GM19239 (cell line): Measurements from ENCODE around the gene PRKG2.
"Not testable (repeated sequence)": the region's sequence is repeated elsewhere in the genome, so short reads cannot be mapped to it uniquely, and the experiment has no call there.

Source experiments
- DNase-seq: peaks from one replicate; pipeline ENCODE4 v3.0.0; 2011; ENCODE audit warnings: low spot score; ENCODE audit not compliant: insufficient read length
- FAIRE-seq: peaks from 2 replicates; lab custom pipeline; 2011; peaks lifted over from hg19 to GRCh38; lab: Jason Lieb, UNC

Gene PRKG2, protein sequence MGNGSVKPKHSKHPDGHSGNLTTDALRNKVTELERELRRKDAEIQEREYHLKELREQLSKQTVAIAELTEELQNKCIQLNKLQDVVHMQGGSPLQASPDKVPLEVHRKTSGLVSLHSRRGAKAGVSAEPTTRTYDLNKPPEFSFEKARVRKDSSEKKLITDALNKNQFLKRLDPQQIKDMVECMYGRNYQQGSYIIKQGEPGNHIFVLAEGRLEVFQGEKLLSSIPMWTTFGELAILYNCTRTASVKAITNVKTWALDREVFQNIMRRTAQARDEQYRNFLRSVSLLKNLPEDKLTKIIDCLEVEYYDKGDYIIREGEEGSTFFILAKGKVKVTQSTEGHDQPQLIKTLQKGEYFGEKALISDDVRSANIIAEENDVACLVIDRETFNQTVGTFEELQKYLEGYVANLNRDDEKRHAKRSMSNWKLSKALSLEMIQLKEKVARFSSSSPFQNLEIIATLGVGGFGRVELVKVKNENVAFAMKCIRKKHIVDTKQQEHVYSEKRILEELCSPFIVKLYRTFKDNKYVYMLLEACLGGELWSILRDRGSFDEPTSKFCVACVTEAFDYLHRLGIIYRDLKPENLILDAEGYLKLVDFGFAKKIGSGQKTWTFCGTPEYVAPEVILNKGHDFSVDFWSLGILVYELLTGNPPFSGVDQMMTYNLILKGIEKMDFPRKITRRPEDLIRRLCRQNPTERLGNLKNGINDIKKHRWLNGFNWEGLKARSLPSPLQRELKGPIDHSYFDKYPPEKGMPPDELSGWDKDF

DNA sequence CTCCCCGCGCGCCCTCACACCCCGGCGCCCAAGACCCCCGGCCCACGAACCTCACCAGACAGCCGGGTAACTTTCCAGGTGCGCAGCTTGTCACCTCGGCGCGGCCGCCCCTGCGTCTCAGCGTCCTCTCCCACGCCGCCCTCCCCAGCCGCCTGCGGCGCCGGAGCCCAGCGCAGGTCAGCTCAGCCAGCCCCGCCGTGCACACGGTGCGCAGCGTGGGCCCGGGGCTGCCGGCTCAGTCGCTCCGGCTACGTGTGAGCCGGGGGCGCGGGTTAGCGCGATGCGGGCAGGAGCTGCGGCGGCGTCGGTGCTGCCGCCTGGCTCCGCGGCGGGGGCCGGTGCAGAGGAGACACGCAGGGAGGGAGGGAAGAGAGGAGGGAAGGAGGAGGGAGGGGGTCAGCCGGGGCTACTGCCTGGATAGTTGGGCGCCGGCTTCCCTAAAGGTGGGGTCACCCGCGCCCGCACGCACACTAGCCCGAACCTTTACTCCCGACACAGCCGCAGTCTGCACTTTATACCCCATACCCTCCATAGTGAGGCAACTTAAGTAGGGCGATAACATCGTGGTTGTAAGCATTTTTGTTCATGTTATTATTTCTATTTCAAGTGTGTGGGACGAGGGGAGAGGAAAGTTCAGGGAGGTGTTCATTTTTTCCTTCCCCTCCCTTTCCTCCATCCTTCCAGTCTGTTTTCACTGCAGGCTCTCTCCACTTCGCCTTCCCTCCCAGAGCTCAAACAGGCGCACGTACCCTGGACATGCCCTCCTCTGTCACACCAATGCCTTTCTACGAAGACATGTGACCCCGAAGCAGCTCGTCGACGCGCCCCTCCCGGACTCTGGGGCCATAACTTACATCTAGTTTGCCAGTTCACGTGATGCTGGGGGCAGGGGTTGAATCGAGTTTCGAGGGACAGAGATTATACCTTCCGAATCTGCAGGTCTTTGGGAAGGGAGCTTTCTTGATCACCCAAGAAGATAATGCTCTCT lies at the start of gene PRKG2:
TSS of gene PRKG2 (minus strand) at position 342 of the 988 bp plus-strand sequence. CDS start 10,175 bp downstream, outside the sequence.
- no peak for DNase-seq
- FAIRE-seq = no peak

- DNase-seq (no peak), FAIRE-seq (no peak)
Observed at GRCh38 chr4:81260443-81261101, 45.5 kb upstream of the PRKG2 start.

DNA sequence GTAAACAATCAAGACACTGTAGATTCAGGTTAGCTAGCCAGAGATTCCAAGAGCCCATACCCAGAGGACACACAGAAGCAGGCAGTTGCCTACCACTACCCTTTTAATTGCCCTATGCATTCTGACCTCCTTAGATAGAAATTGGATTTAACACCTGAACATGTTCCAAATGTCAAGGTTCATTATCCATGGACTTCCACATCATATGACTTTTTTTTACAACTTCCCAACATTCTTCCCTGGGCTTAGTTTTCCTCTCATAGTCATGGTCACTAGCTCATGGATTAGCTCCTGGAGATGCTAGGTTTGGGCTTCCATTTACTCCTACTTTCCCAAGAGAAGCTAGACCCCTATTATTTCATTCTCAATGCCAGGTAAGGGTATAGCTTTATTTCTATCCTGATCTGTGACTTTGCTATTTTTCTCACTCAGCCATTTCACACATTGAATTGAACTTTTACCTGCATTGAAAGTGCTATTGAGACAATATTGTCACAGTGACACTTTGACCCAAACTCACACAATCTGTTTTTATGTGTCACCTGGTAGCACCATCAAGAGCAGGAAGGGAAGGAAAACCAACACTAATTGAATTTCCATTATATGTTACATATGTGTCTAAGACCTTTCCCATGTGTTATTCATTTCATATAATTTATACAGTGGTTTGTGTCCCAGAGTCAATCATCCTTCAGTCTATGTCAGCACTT lies 44.0 kb upstream of the PRKG2 start:
- DNase-seq (no peak), FAIRE-seq (no peak)

- FAIRE-seq (no peak), DNase-seq (no peak)
Observed at GRCh38 chr4:81257816-81258215, 42.8 kb upstream of the PRKG2 start.

GRCh38 chr4:81257021-81257420 lies 42.0 kb upstream of the PRKG2 start:
- DNase-seq (no peak), FAIRE-seq (no peak)

GRCh38 chr4:81256059-81256970 lies 41.3 kb upstream of the PRKG2 start:
- FAIRE-seq (no peak), DNase-seq (no peak)

DNA sequence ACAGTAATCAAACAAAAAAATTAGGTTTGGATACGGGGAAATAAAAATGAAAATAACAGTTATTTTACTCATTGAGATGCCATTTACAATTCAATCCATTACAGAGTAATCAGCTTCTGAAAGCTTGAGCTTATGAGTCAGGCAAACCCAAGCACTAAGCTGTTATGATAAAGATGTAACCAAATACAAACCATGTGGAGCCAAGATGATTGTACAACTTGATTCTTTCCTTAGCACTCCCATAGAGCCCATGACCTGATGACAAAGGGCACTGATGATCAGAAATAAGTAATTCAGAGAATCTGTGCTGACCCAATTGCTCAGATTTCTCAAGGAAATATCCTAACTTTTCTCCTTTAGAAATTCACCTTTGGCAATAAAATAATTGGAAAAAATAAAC lies 40.5 kb upstream of the PRKG2 start:
- DNase-seq (no peak), FAIRE-seq (no peak)

DNA sequence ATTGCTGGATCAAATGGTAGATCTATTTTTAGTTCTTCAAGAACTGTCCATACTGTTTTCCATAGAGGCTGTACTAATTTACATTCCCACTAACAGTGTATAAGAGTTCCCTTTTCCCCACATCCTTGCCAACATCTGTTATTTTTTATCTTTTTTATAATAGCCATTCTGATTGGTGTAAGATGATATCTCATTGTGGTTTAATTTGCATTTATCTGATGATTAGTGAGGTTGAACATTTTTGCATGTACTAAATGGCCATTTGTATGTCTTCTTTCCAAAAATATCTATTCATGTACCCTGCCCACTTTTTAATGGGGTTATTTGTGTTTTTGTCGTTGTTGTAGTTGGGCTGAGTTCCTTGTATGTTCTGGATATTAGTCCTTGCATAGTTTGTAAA lies 35.4 kb upstream of the PRKG2 start:
- DNase-seq (no peak), FAIRE-seq (no peak)

GRCh38 chr4:81245218-81246009 lies 30.4 kb upstream of the PRKG2 start:
- DNase-seq = no peak
- FAIRE-seq = no peak

DNA sequence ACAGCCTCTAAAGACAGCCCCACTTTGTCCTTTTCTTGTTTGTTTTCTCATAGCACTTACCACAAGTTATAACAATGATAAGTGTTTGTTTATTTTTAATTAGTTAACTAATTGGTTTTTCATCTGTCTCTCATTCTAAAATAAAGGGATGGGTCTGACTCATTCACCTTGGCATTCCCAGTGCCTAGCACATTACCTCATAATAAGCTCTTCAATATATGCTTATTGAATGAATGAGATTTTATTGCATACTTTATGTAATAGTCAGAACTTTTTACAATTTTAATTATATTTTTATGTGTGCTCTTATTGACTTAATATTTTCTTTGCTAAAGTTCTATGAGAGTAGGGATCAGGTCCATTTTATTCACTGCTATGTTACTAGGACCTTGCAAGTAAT lies 22.8 kb upstream of the PRKG2 start:
- no peak for FAIRE-seq
- DNase-seq = no peak

- DNase-seq (no peak), FAIRE-seq (no peak)
Observed at GRCh38 chr4:81235982-81236749, 21.1 kb upstream of the PRKG2 start.

DNA sequence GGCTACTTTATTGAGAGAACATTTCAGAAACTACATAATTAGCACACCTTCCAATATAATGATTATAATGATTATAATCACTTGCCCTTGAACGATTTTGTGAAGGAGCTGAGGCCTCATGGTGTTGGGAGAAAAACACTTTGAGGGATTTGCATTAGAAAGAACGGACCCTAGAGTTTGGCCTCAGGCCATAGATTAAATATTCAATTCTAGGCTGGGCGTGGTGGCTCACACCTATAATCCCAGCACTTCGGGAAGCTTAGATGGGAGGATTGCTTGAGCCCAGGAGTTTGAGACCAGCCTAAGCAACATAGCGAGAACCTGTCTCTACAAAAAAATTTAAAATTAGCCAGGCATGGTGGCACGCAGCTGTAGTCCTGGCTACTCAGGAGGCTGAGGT lies 12.9 kb upstream of the PRKG2 start:
- DNase-seq = no peak

DNA sequence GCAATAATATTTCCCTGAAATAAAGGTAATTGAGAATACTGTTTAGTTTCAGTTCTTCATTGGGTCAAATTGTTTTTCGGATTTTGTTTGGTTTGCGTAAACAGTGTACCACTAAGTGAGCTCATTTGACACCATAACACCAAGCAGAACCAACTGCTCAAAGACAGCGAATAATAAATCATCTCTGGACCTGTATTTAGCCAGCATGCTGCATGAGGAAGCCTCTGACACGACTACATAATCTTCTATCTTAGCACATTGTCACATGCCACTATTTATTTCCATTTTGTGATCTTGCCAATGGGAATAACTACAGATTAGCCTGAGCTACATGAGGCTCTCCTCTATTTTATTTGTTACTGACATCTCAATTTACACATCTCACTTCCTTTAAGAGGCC lies 12.1 kb upstream of the PRKG2 start:
- DNase-seq (no peak), FAIRE-seq (no peak)

More for the DNA sequence above, 12.9 kb upstream of the PRKG2 start:
- FAIRE-seq = no peak

GRCh38 chr4:81225252-81225651 lies 10.2 kb upstream of the PRKG2 start:
- DNase-seq (no peak), FAIRE-seq (no peak)

DNA sequence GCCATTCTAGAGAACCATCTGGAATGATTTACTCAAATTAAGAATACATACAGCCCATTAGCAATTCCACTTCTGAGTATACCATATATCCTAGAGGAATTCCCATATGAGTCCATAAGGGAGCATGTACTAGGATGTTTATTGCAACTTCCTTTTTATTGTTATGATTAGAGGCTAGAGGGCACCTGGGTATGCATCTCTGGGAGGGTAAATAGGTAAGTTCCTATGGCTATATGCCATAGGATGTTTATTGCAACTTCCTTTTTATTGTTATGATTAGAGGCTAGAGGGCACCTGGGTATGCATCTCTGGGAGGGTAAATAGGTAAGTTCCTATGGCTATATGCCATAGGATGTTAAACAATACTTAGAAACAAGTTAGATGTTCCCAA lies 7.1 kb upstream of the PRKG2 start:
- not testable (repeated sequence) for FAIRE-seq, DNase-seq

DNA sequence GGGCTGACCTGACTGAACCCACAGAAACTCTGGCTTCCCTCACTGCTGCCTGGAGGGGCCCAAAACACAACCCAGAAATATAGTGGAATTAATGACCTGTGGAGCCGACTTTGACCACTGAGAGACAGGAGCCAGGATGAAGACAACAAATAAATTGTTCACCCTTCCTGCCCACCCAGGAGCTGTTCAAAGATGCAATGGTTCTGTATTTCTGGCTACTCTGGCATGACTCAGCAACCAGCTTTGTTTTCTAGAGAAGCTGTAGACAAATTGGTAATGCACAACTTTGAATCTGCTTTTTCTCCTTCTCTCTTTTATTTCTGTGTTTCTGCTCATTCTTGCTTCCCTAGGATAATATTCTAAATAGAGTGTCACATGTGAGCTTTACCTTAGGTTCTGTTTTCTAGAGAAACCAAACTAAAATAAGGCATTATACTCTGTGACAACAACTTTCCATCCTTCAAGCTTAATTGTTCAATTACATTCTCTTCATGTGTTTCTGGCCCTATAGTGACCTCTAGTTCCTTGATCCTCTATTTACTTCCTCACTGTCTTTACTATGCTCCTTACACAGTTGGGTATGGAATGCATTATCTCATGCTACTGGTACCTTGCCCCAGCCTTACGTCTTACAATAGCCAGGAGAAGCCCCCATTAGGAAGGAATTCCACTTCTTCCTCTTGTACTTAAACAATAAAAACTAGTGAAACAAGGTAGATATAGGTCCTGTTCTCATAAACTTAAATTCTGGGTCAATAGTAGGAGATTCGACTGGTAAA lies 6.5 kb upstream of the PRKG2 start:
- DNase-seq (no peak), FAIRE-seq (no peak)
